H1 (cell line): ENCODE measurements around the gene RAD23B. TPM values are rescaled to one million over a fixed set of nuclear protein-coding genes. Genes with fewer than 3 reads are reported as not detected.

Experiments used
- CTCF ChIA-PET: fragments of 300-600 bp; sonication (Branson Sonifier 250); formaldehyde crosslinking; loops from one replicate; lab custom pipeline; 2021; ENCODE audit not compliant: partially characterized antibody; lab: Charles Lee
- POLR2A ChIA-PET: fragments of 300-600 bp; sonication (Branson Sonifier 250); formaldehyde crosslinking; loops from one replicate; lab custom pipeline; 2021; ENCODE audit warnings: inconsistent platforms; ENCODE audit not compliant: partially characterized antibody; lab: Charles Lee
- DNase-seq, 2 experiments: peaks; one replicate each; pipeline versions ENCODE4 v3.0.0 to v3.0.0-alpha.2; 2010 to 2022; ENCODE audit warnings: low spot score in 2 of 2, low read depth in 1 of 2, mixed read lengths in 1 of 2
- FAIRE-seq: peaks from 2 replicates; lab custom pipeline; 2011; peaks lifted over from hg19 to GRCh38; lab: Jason Lieb, UNC
- H2AFZ ChIP-seq: 2 replicates; pipeline ENCODE4 v1.8.1; 2012; ENCODE audit warnings: low read length, inconsistent platforms
- H2AK5ac ChIP-seq: 2 replicates; pipeline ENCODE4 v1.6.1; 2013; ENCODE audit warnings: low read depth, low read length
- H2BK120ac ChIP-seq: replicated peaks from 2 replicates; pipeline ENCODE3; 2013; ENCODE audit warnings: low read depth, low read length, inconsistent platforms
- H2BK12ac ChIP-seq: 2 replicates; pipeline ENCODE4 v1.6.1; 2013; ENCODE audit warnings: low read depth, low read length
- H2BK15ac ChIP-seq: 2 replicates; pipeline ENCODE4 v1.6.1; 2013; ENCODE audit warnings: low read length
- H2BK20ac ChIP-seq: 2 replicates; pipeline ENCODE4 v1.6.1; 2013; ENCODE audit warnings: low read length
- H2BK5ac ChIP-seq: 2 replicates; pipeline ENCODE4 v1.6.1; 2013; ENCODE audit warnings: low read depth, low read length
- H3K14ac ChIP-seq: 2 replicates; pipeline ENCODE4 v1.6.1; 2013; ENCODE audit warnings: inconsistent platforms; ENCODE audit not compliant: insufficient read length
- H3K18ac ChIP-seq: 2 replicates; pipeline ENCODE4 v1.6.1; 2013; ENCODE audit warnings: low read length; ENCODE audit errors: extremely low read depth
- H3K23ac ChIP-seq: 2 replicates; pipeline ENCODE4 v1.6.1; 2013; ENCODE audit warnings: inconsistent platforms; ENCODE audit not compliant: insufficient read length
- H3K23me2 ChIP-seq: 2 replicates; pipeline ENCODE4 v1.6.1; 2013; ENCODE audit warnings: low read depth, low read length
- H3K27ac ChIP-seq: 2 replicates; pipeline ENCODE4 v1.6.1; 2011; ENCODE audit warnings: low read depth, low read length, inconsistent platforms
- H3K27me3 ChIP-seq, 4 experiments: replicated peaks in 1 of 4; 1 replicate in 1 of 4; 2 replicates in 3 of 4; pipeline versions ENCODE4 v1.6.1 to v1.8.1; 2011 to 2013; ENCODE audit warnings: low read length in 3 of 4, mild to moderate bottlenecking in 3 of 4, inconsistent platforms in 2 of 4, mixed read lengths in 2 of 4, moderate library complexity in 1 of 4; ENCODE audit not compliant: control insufficient read depth in 3 of 4, insufficient read depth in 3 of 4; ENCODE audit errors: extremely low read depth in 1 of 4
- H3K36me3 ChIP-seq, 4 experiments: 2 replicates each; pipeline versions ENCODE4 v1.6.1 to v1.8.1; 2011 to 2013; ENCODE audit warnings: mild to moderate bottlenecking in 4 of 4, low read length in 3 of 4, moderate library complexity in 2 of 4, control low read depth in 1 of 4, inconsistent platforms in 1 of 4; ENCODE audit not compliant: insufficient read depth in 4 of 4, control insufficient read depth in 2 of 4
- H3K4ac ChIP-seq: replicated peaks from 2 replicates; pipeline ENCODE3; 2013; ENCODE audit warnings: low read length, low read depth, mixed read lengths, inconsistent platforms; ENCODE audit not compliant: insufficient read length
- H3K4me1 ChIP-seq, 4 experiments: replicated peaks in 1 of 4; 1 replicate in 1 of 4; 2 replicates in 3 of 4; pipeline versions ENCODE4 v1.6.1 to v1.8.1; 2011 to 2013; ENCODE audit warnings: low read length in 3 of 4, inconsistent platforms in 2 of 4, mixed read lengths in 1 of 4; ENCODE audit not compliant: insufficient read depth in 4 of 4, control insufficient read depth in 3 of 4
- H3K4me2 ChIP-seq, 2 experiments: 2 replicates each; pipeline versions ENCODE4 v1.6.1 to v1.8.1; 2011 to 2013; ENCODE audit warnings: low read depth in 2 of 2, low read length in 2 of 2, control low read depth in 1 of 2, inconsistent platforms in 1 of 2, mild to moderate bottlenecking in 1 of 2; ENCODE audit not compliant: insufficient read depth in 1 of 2
- H3K4me3 ChIP-seq, 4 experiments: fragments of 200-600, 300-600 bp in 1 of 4; sonication (generic), shearing (Covaris generic), sonication (Bioruptor Twin) in 1 of 4; 2 replicates each; pipeline versions ENCODE4 v1.5.1 to v1.8.1; 2011 to 2016; ENCODE audit warnings: low read length in 4 of 4, low read depth in 3 of 4, control low read depth in 2 of 4, inconsistent platforms in 2 of 4, mild to moderate bottlenecking in 2 of 4, mixed read lengths in 1 of 4, moderate library complexity in 1 of 4; ENCODE audit not compliant: insufficient read depth in 2 of 4; ENCODE audit errors: extremely low read depth in 1 of 4
- H3K56ac ChIP-seq: replicated peaks from 2 replicates; pipeline ENCODE3; 2013; ENCODE audit warnings: low read depth, mild to moderate bottlenecking, mixed read lengths, low read length, inconsistent platforms; ENCODE audit not compliant: insufficient read length
- H3K79me1 ChIP-seq: 2 replicates; pipeline ENCODE4 v1.6.1; 2013; ENCODE audit warnings: low read depth, low read length, control low read depth
- H3K79me2 ChIP-seq, 2 experiments: 2 replicates each; pipeline versions ENCODE4 v1.6.1 to v1.8.1; 2012 to 2013; ENCODE audit warnings: low read length in 2 of 2, mild to moderate bottlenecking in 2 of 2, inconsistent platforms in 1 of 2; ENCODE audit not compliant: insufficient read depth in 2 of 2, control insufficient read depth in 1 of 2
- H3K9ac ChIP-seq, 4 experiments: replicated peaks in 1 of 4; 1 replicate in 1 of 4; 2 replicates in 3 of 4; pipeline versions ENCODE4 v1.6.1 to v1.8.1; 2011 to 2013; ENCODE audit warnings: low read depth in 3 of 4, low read length in 3 of 4, control low read depth in 2 of 4, mild to moderate bottlenecking in 2 of 4, moderate library complexity in 2 of 4, inconsistent platforms in 1 of 4; ENCODE audit errors: extremely low read depth in 1 of 4
- H3K9me3 ChIP-seq, 2 experiments: 2 replicates each; pipeline versions ENCODE4 v1.6.1 to v1.8.1; 2012 to 2013; ENCODE audit warnings: mild to moderate bottlenecking in 2 of 2, moderate library complexity in 2 of 2, control low read depth in 1 of 2, inconsistent platforms in 1 of 2, low read depth in 1 of 2, low read length in 1 of 2, mixed read lengths in 1 of 2; ENCODE audit not compliant: insufficient read depth in 2 of 2
- H4K20me1 ChIP-seq, 2 experiments: replicated peaks in 1 of 2; 2 replicates each; pipeline versions ENCODE3 to v1.8.1; 2011 to 2013; ENCODE audit warnings: inconsistent platforms in 2 of 2, low read length in 2 of 2, mild to moderate bottlenecking in 1 of 2; ENCODE audit not compliant: insufficient read depth in 2 of 2, control insufficient read depth in 1 of 2
- H4K5ac ChIP-seq: 2 replicates; pipeline ENCODE4 v1.6.1; 2013; ENCODE audit warnings: low read length, low read depth, mixed read lengths, inconsistent platforms; ENCODE audit not compliant: insufficient read length
- H4K8ac ChIP-seq: 2 replicates; pipeline ENCODE4 v1.8.0; 2013; ENCODE audit warnings: mild to moderate bottlenecking, moderate library complexity, low read length, inconsistent platforms; ENCODE audit not compliant: insufficient read depth; ENCODE audit errors: extremely low read depth
- H4K91ac ChIP-seq: replicated peaks from 2 replicates; pipeline ENCODE3; 2013; ENCODE audit warnings: low read length, mixed read lengths, inconsistent platforms; ENCODE audit not compliant: insufficient read length
- BACH1 ChIP-seq: IDR thresholded peaks from 2 replicates; pipeline ENCODE4 v1.6.1; 2012; ENCODE audit warnings: low read length, improper control_type of control experiment
- CREB1 ChIP-seq: IDR thresholded peaks from 2 replicates; pipeline ENCODE4 v1.6.1; 2012; ENCODE audit warnings: inconsistent platforms
- CTBP2 ChIP-seq: IDR thresholded peaks from 2 replicates; pipeline ENCODE4 v1.7.0; 2011; ENCODE audit warnings: borderline replicate concordance, mild to moderate bottlenecking, moderate library complexity, mixed read lengths, low read length; ENCODE audit not compliant: insufficient read depth, insufficient read length
- FOSL1 ChIP-seq: IDR thresholded peaks from 2 replicates; pipeline ENCODE4 v1.6.1; 2011; ENCODE audit warnings: mild to moderate bottlenecking, low read depth, low read length, moderate library complexity; ENCODE audit not compliant: insufficient read depth
- HDAC6 ChIP-seq: IDR thresholded peaks from one replicate; pipeline ENCODE4 v1.7.1; 2012; ENCODE audit warnings: low read depth, mild to moderate bottlenecking, inconsistent platforms, low read length, moderate library complexity
- JUN ChIP-seq: IDR thresholded peaks from 2 replicates; pipeline ENCODE4 v1.6.1; 2011; ENCODE audit warnings: low read depth, mild to moderate bottlenecking, improper control_type of control experiment, low read length
- KDM5A ChIP-seq: fragments of 200-600 bp; IDR thresholded peaks from 2 replicates; pipeline ENCODE4 v1.7.1; 2012; ENCODE audit warnings: mild to moderate bottlenecking, low read length, inconsistent platforms, mixed read lengths
- POLR2A ChIP-seq, 2 experiments: IDR thresholded peaks; 1 replicate in 1 of 2; 2 replicates in 1 of 2; pipeline ENCODE4 v1.6.1; 2011; ENCODE audit warnings: low read depth in 2 of 2, low read length in 2 of 2, mild to moderate bottlenecking in 2 of 2; ENCODE audit errors: control extremely low read depth in 1 of 2
- POLR2AphosphoS5 ChIP-seq: IDR thresholded peaks from 2 replicates; pipeline ENCODE4 v1.6.1; 2011; ENCODE audit warnings: low read depth, low read length
- RAD21 ChIP-seq, 2 experiments: IDR thresholded peaks in 1 of 2; conservative IDR thresholded peaks in 1 of 2; 2 replicates each; pipeline ENCODE4 v1.6.1; 2011; ENCODE audit warnings: low read depth in 2 of 2, low read length in 2 of 2, improper control_type of control experiment in 1 of 2, inconsistent platforms in 1 of 2, mild to moderate bottlenecking in 1 of 2, moderate library complexity in 1 of 2
- RNF2 ChIP-seq: fragments of 200-900, 300-1000 bp; sonication (generic); IDR thresholded peaks from 2 replicates; pipeline ENCODE4 v1.7.1; 2016; ENCODE audit warnings: borderline replicate concordance, low read depth, mild to moderate bottlenecking, antibody characterized with exemption, low read length; ENCODE audit not compliant: poor library complexity, severe bottlenecking; ENCODE audit errors: missing control alignments
- RXRA ChIP-seq: IDR thresholded peaks from 2 replicates; pipeline ENCODE4 v1.6.1; 2011; ENCODE audit warnings: low read depth, mild to moderate bottlenecking, low read length, moderate library complexity; ENCODE audit not compliant: insufficient read depth
- TBP ChIP-seq: IDR thresholded peaks from 2 replicates; pipeline ENCODE4 v1.6.1; 2011; ENCODE audit warnings: low read depth, low read length, improper control_type of control experiment
- ZNF274 ChIP-seq: IDR thresholded peaks from 2 replicates; pipeline ENCODE4 v1.7.0; 2012; ENCODE audit warnings: low read length, borderline replicate concordance; ENCODE audit errors: extremely low read depth
- WGBS, 2 experiments: shearing (Covaris generic) in 1 of 2; methylation state at CpG; one replicate each; pipeline versions ENCODE4 v1.1.6 to v1.1.7; 2013 to 2015; ENCODE audit warnings: low lambda C conversion rate in 2 of 2, mixed read lengths in 2 of 2, inconsistent platforms in 1 of 2, low coverage in 1 of 2, missing lambda C conversion rate in 1 of 2; ENCODE audit not compliant: insufficient replicate concordance in 2 of 2, insufficient coverage in 1 of 2, insufficient read length in 1 of 2; ENCODE audit errors: extremely low coverage in 1 of 2, missing lambda C conversion rate in 1 of 2; 5-methylcytosine and 5-hydroxymethylcytosine counted together
- polyA plus RNA-seq, 7 experiments: library from polyadenylated mRNA; depleted of rRNA in 3 of 7; stranded (reverse) in 5 of 7; unstranded in 2 of 7; fragments of >200 nt in 5 of 7; fragments of 200-250 nt in 2 of 7; gene quantifications; 1 replicate in 5 of 7; 2 replicates in 1 of 7; 4 replicates in 1 of 7; pipeline versions ENCODE4 v1.2.1 to v1.2.3, GENCODE V29; 2011 to 2013; ENCODE audit warnings: missing spikeins in 2 of 7, mixed read lengths in 2 of 7
- total RNA-seq: library from RNA; stranded (reverse); fragmentation: NEBNext Ultra II Directional; extraction: Animal tissue kit (Norgen Biotek cat#: 25700); gene quantifications from 2 replicates; pipeline ENCODE4 v1.2.1, GENCODE V29; 2021

Gene RAD23B
- total and polyA plus RNA-seq, 2 of the 8 experiments (the other 6 are each of a cell fraction or from before 2014, with no cell fraction given) = 97.1 to 165 TPM

DNA sequence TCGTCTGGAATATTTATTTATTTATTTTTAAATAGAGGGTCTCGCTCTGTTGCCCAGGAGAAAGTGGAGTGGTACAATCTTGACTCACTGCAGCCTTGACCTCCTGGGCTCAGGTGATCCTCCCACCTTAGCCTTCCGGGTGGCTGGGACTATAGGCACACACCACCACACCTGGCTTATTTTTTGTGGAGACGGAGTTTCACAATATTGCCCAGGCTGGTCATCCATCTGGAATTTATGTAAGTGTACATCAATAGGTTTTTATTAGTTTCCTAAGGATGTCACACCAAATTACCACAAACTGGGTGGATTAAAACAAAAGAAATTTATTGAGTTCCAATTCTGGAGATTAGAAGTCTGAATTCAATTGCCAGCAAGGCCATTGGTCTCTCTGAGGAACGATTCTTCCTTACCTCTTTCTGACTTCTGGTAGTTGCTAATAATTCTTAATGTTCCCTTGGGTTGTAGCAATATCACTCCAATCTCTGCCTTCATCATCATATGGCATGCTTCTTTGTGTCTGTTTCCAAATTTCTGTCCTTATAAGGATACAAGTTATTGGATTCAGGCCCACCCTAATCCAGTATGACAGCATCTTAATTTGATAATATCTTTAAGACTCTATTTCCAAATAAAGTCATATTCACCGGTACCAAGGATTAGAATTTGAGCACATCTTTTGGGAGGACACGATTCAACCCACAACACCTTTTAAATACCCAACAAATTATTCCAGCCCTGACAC lies 16.3 kb upstream of the RAD23B start:
- no peak overlapping the region for H2BK5ac ChIP-seq
- TF ChIP-seq RAD21 (IDR thresholded peaks at IDR 0.05 in 1 of 2, conservative IDR thresholded peaks at IDR 0.05 in 1 of 2; ENCODE audit: low read depth in 2 of 2, low read length in 2 of 2) = no peak
- TF ChIP-seq POLR2A (IDR thresholded peaks at IDR 0.05; ENCODE audit: control extremely low read depth in 1 of 2, low read depth in 2 of 2, low read length in 2 of 2) = no peak
- TF ChIP-seq ZNF274 = no peak
- TF ChIP-seq CREB1 = no peak
- no peak for TF ChIP-seq BACH1
- no peak for TF ChIP-seq CTBP2
- no peak for TF ChIP-seq RXRA
- TF ChIP-seq JUN = no peak
- no peak for TF ChIP-seq RNF2
- no peak for TF ChIP-seq POLR2AphosphoS5
- no peak for TF ChIP-seq TBP
- no peak for TF ChIP-seq HDAC6
- TF ChIP-seq FOSL1 = no peak
- no peak for TF ChIP-seq KDM5A

More for the DNA sequence above, 16.3 kb upstream of the RAD23B start:
- H3K27me3 ChIP-seq = no peaks in the 10 kb centered on the region
- ChIA-PET CTCF (no interaction called here), POLR2A (no interaction called here)
- no peak overlapping the region for H3K4me3 ChIP-seq
- H3K23ac ChIP-seq = no peak overlapping the region
- H3K79me1 ChIP-seq = no peaks in the 10 kb centered on the region
- no peak overlapping the region for H4K8ac ChIP-seq
- H3K4me2 ChIP-seq = no peak overlapping the region
- no peak overlapping the region for H2AFZ ChIP-seq
- no peak overlapping the region for H3K18ac ChIP-seq
- no peaks in the 10 kb centered on the region for H3K23me2 ChIP-seq
- H4K20me1 ChIP-seq = no peaks in the 10 kb centered on the region
- no peak overlapping the region for H4K5ac ChIP-seq
- H3K79me2 ChIP-seq = no peaks in the 10 kb centered on the region
- no peak overlapping the region for H2BK20ac ChIP-seq
- H3K9me3 ChIP-seq = no peaks in the 10 kb centered on the region; a peak in 1 of 4 replicates
- H3K14ac ChIP-seq = no peak overlapping the region
- H3K27ac ChIP-seq = no peak overlapping the region
- no peak overlapping the region for H2BK15ac ChIP-seq
- FAIRE-seq (no peak), DNase-seq (no peak)
- H3K56ac ChIP-seq = no peak overlapping the region
- no peak overlapping the region for H2BK120ac ChIP-seq
- H2BK12ac ChIP-seq = no peak overlapping the region
- H3K4me1 ChIP-seq = no peaks in the 10 kb centered on the region
- no peak overlapping the region for H4K91ac ChIP-seq
- 86% methylated on average over 7 of the region's 7 CpGs; no CpG with 5 or more reads in 1 of the 2 experiments for WGBS, 2 experiments
- no peak overlapping the region for H3K9ac ChIP-seq
- no peaks in the 10 kb centered on the region for H3K36me3 ChIP-seq
- H2AK5ac ChIP-seq = no peak overlapping the region
- H3K4ac ChIP-seq = no peak overlapping the region
